GM12875 (cell line): ENCODE measurements around the gene SDK1.

Experiments used
- H3K4me3 ChIP-seq: one replicate; pipeline ENCODE4 v1.5.1; 2011; ENCODE audit warnings: low read depth, low read length, control low read depth
- TF ChIP-seq, protein P1 (sequence below): IDR thresholded peaks from 2 replicates; pipeline ENCODE4 v1.5.1; 2011; ENCODE audit warnings: low read depth, mild to moderate bottlenecking, control low read depth, inconsistent platforms, low read length, moderate library complexity, borderline replicate concordance; ENCODE audit not compliant: insufficient read depth

Gene SDK1

DNA sequence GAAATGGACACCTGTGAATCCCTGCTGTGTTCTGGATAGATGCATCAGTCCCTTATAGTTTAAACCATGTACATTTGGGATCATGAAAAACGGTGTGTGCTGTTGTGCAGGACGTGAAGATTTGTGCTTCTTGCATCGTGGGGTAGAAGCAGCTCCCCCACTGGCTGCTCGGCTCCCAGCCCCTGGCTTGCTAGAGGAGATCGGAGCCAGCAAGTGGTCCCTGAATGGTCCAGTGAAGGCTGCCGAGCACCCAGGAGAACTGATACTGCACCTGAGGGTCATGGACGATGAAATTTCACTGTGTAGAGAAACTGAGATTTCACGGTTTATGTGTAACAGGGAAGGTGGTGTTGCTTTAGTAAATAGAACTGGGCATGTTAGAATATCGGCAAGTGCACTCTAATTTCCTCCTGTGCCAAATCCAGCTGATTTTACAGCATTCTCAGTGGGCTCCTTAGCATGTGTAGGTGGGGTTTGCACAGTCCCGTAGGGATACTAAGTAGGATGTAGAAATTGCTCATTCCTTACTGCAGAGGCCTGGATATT is 726.0 kb downstream of the SDK1 start:
- no peak overlapping the region for H3K4me3 ChIP-seq
- TF ChIP-seq, protein P1, sequence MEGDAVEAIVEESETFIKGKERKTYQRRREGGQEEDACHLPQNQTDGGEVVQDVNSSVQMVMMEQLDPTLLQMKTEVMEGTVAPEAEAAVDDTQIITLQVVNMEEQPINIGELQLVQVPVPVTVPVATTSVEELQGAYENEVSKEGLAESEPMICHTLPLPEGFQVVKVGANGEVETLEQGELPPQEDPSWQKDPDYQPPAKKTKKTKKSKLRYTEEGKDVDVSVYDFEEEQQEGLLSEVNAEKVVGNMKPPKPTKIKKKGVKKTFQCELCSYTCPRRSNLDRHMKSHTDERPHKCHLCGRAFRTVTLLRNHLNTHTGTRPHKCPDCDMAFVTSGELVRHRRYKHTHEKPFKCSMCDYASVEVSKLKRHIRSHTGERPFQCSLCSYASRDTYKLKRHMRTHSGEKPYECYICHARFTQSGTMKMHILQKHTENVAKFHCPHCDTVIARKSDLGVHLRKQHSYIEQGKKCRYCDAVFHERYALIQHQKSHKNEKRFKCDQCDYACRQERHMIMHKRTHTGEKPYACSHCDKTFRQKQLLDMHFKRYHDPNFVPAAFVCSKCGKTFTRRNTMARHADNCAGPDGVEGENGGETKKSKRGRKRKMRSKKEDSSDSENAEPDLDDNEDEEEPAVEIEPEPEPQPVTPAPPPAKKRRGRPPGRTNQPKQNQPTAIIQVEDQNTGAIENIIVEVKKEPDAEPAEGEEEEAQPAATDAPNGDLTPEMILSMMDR, result no peak

GRCh38 chr7:4028221-4028620 is 727.2 kb downstream of the SDK1 start:
- TF ChIP-seq, protein P1, result no peak

GRCh38 chr7:4029941-4030340 is 728.9 kb downstream of the SDK1 start:
- H3K4me3 ChIP-seq, result no peak overlapping the region
- TF ChIP-seq, protein P1, result no peak

More at GRCh38 chr7:4028221-4028620, 727.2 kb downstream of the SDK1 start:
- H3K4me3 ChIP-seq, result no peak overlapping the region

GRCh38 chr7:4030346-4030950 is 729.4 kb downstream of the SDK1 start:
- no peak overlapping the region for H3K4me3 ChIP-seq
- TF ChIP-seq, protein P1, result no peak

DNA sequence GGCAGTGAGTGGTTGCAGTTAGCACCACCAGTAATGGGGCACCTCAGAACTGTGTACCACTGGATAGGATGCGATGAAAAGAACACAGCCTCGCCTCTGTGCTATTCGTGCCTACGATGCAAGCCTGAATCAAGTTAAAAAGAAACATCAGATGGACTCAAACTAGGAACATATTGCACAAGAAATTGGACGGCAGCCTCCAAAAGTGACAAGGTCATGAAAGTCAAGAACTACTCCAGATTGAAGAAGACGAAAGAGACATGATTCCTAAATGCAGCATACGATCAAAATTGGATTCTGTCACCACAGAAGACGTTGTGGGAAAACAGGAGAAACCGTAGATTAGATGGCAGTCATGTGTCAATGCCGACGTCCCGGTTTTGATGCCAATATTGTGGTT is 732.9 kb downstream of the SDK1 start:
- H3K4me3 ChIP-seq, result no peak overlapping the region
- TF ChIP-seq, protein P1, result no peak

DNA sequence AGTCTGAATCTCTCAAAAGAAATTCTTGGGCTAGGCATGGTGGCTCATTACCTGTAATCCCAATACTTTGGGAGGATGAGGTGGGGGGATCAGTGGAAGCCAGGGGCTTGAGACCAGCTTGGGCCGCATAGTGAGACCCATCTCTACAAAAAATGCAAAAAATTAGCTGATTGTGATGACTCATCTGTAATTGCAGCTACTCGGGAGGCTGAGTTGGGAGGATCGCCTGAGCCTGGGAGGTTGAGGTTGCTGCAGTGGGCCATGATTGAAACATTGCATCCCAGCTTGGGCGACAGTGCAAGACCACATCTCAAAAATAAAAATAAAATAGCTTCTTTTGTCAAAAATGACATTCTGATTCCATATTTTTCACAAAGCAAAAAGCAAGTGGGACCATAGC is 736.3 kb downstream of the SDK1 start:
- no peak overlapping the region for H3K4me3 ChIP-seq
- TF ChIP-seq, protein P1, result no peak

- TF ChIP-seq, protein P1, result no peak
- no peak overlapping the region for H3K4me3 ChIP-seq
These were observed 736.8 kb downstream of the SDK1 start for GRCh38 chr7:4037877-4038276.
